ENCODE data around the gene SYCE3.

SYCE3 gene

DNA sequence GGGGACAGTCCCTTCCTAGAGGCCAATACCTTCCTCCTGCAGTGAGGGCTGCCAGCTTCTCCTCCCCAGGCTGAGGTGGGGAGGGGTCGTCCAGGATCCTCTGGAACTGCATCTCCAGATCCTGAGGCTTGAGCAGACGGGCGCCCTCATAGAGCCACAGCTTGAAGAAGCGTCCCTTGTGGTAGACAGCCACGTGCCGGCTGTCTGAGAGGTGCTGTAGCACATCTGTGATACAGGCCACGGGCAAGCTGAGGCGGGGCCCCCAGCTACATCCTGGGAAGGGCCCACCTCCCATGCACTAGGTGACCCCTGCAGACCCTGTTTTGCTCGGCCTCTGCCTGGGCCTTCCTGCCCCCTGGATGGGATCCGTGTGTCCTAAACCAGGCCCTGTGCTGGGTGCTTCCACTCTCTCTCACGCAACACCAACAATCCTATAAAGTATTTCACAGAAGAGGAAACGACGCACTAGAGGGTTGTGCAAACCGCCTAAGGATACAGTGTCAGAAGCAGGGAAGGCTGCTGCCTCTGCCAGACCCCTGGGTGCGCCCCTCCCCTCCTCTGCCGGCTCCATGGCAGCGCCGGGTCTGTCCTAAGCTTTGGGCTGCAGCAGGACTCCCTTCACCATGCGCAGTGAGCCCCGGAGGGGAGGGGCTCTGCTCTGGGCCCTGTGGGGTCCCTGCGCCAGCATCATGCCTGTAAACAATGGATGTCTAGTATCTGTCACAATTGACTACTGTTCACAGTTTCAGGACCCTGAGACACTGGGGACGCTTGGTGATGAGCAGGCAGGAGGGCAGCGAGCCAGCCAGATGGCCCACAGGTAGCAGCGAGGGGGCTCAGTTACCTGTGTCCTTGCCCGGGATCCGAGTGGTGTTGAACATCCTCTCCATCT lies 11.0 kb upstream of the SYCE3 start:
- H3K36me3 ChIP-seq (ENCODE audit: control insufficient read depth, insufficient read depth, low read length) = peaks cover 61% of the 10 kb centered on the region
- 94 to 98% methylated on average over 20 to 24 of the region's 26 CpGs for WGBS, 2 experiments (ENCODE audit: insufficient coverage in 2 of 2)

DNA sequence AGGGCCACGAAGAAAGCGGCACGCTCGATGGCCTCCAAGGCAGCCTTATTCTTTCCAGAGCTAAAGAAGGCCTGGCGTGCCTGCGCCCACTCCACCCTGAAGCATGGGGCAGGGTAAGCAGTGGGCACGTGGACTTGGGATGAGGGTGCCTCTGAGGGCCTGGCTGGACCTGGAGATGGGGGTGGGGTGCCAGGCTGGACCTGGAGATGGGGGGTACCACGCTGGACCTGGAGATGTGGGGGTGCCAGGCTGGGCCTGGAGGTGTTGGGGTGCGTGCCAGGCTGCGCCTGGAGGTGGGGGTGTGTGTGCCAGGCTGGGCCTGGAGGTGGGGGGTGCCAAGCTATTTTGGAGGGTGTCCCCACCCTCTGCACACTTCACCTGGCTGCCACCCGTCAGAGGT lies 10.2 kb upstream of the SYCE3 start:
- no peaks in the 10 kb centered on the region for H3K4me1 ChIP-seq (ENCODE audit: control insufficient read depth, insufficient read depth, low read length, poor library complexity, severe bottlenecking)
- H3K9me3 ChIP-seq (ENCODE audit: control insufficient read depth, low read length) = no peaks in the 10 kb centered on the region
- H3K36me3 ChIP-seq (ENCODE audit: control insufficient read depth, insufficient read depth, low read length) = peaks cover 58% of the 10 kb centered on the region
- H3K4me3 ChIP-seq (ENCODE audit: extremely low read depth, insufficient read depth, low read length, poor library complexity, severe bottlenecking) = no peak overlapping the region
- 99 to 100% methylated on average over 6 to 8 of the region's 11 CpGs for WGBS, 2 experiments (ENCODE audit: insufficient coverage in 2 of 2)
- H3K27ac ChIP-seq (ENCODE audit: low read depth, low read length, severe bottlenecking) = no peak overlapping the region

More for the DNA sequence above, 11.0 kb upstream of the SYCE3 start:
- no peaks in the 10 kb centered on the region for H3K9me3 ChIP-seq (ENCODE audit: control insufficient read depth, low read length)
- H3K4me3 ChIP-seq (ENCODE audit: extremely low read depth, insufficient read depth, low read length, poor library complexity, severe bottlenecking) = no peak overlapping the region
- no peak overlapping the region for H3K27ac ChIP-seq (ENCODE audit: low read depth, low read length, severe bottlenecking)
- H3K4me1 ChIP-seq (ENCODE audit: control insufficient read depth, insufficient read depth, low read length, poor library complexity, severe bottlenecking) = no peaks in the 10 kb centered on the region

- Histone ChIP-seq H3K36me3 (ENCODE audit: control insufficient read depth, insufficient read depth, low read length) (peaks cover 58% of the 10 kb centered on the region), H3K4me1 (ENCODE audit: control insufficient read depth, insufficient read depth, low read length, poor library complexity, severe bottlenecking) (no peaks in the 10 kb centered on the region), H3K4me3 (ENCODE audit: extremely low read depth, insufficient read depth, low read length, poor library complexity, severe bottlenecking) (no peak overlapping the region), H3K27ac (ENCODE audit: low read depth, low read length, severe bottlenecking) (no peak overlapping the region), H3K9me3 (ENCODE audit: control insufficient read depth, low read length) (no peaks in the 10 kb centered on the region)
- 92 to 94% methylated on average over 21 to 22 of the region's 26 CpGs for WGBS, 2 experiments (ENCODE audit: insufficient coverage in 2 of 2)
Measured at GRCh38 chr22:50571264-50572175, 8.8 kb upstream of the SYCE3 start.

DNA sequence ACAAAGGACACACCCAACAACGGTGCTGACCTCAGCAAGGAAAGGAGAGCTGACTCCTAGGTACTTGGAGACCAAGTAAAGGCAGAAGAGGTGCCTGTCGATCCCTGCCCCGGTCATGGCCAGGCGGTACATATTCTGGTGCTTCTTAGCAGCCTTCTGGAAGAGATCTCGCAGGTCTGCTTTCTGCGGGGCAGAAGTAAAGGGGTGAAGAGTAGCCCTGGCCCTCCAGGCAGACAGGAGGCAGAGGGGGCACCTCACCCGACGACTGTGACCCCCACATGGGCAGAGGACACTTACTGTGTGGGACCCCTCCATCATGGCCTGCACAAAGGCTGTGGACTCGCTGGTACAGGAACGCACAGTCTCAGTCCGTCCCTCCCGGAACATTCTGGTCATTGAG lies 8.1 kb upstream of the SYCE3 start:
- Histone ChIP-seq H3K9me3 (ENCODE audit: control insufficient read depth, low read length) (no peaks in the 10 kb centered on the region), H3K36me3 (ENCODE audit: control insufficient read depth, insufficient read depth, low read length) (peaks cover 53% of the 10 kb centered on the region), H3K4me3 (ENCODE audit: extremely low read depth, insufficient read depth, low read length, poor library complexity, severe bottlenecking) (no peak overlapping the region), H3K4me1 (ENCODE audit: control insufficient read depth, insufficient read depth, low read length, poor library complexity, severe bottlenecking) (no peaks in the 10 kb centered on the region), H3K27ac (ENCODE audit: low read depth, low read length, severe bottlenecking) (no peak overlapping the region)
- WGBS, 2 experiments (ENCODE audit: insufficient coverage in 2 of 2) = 92 to 94% methylated on average over 11 to 12 of the region's 12 CpGs

DNA sequence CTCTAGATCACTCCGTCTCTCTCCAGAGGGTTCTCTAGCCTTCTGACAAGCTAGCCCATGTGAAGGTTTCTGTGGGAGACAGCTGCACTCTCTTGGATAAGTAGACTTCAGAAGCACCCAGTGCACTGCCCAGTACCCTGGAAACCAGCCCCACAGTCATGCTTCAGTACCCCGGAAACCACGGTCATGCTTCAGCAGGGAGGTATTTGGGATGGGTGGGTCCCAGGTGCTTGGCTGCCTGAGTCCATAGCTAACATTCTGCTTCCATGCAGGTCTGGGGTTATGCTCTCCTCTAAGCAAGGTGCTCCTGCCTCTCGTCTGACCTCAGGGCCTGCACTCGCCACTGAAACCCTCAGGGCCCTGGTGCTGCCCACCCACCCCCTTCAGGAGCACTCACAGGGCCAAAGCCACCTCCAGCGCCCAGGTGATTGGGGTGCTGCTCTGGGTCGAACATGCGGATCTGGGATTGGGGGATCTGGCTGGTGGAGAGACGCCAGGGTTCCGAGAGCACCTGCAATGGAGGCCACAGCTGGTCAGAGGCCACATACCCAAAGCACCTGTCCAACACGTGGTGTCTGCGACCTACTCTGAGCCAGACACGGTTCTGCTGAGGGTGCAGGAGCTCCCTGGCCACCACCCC lies 7.3 kb upstream of the SYCE3 start:
- no peaks in the 10 kb centered on the region for H3K4me1 ChIP-seq (ENCODE audit: control insufficient read depth, insufficient read depth, low read length, poor library complexity, severe bottlenecking)
- H3K27ac ChIP-seq (ENCODE audit: low read depth, low read length, severe bottlenecking) = no peak overlapping the region
- peaks cover 49% of the 10 kb centered on the region for H3K36me3 ChIP-seq (ENCODE audit: control insufficient read depth, insufficient read depth, low read length)
- no peaks in the 10 kb centered on the region for H3K9me3 ChIP-seq (ENCODE audit: control insufficient read depth, low read length)
- H3K4me3 ChIP-seq (ENCODE audit: extremely low read depth, insufficient read depth, low read length, poor library complexity, severe bottlenecking) = no peak overlapping the region
- WGBS, 2 experiments (ENCODE audit: insufficient coverage in 2 of 2) = 96 to 97% methylated on average over 12 to 13 of the region's 13 CpGs

GRCh38 chr22:50569041-50569459 lies 6.3 kb upstream of the SYCE3 start:
- Histone ChIP-seq H3K36me3 (ENCODE audit: control insufficient read depth, insufficient read depth, low read length) (peaks cover 47% of the 10 kb centered on the region), H3K4me3 (ENCODE audit: extremely low read depth, insufficient read depth, low read length, poor library complexity, severe bottlenecking) (no peak overlapping the region), H3K4me1 (ENCODE audit: control insufficient read depth, insufficient read depth, low read length, poor library complexity, severe bottlenecking) (no peaks in the 10 kb centered on the region), H3K27ac (ENCODE audit: low read depth, low read length, severe bottlenecking) (no peak overlapping the region), H3K9me3 (ENCODE audit: control insufficient read depth, low read length) (no peaks in the 10 kb centered on the region)
- 96 to 99% methylated on average over 4 to 7 of the region's 8 CpGs for WGBS, 2 experiments (ENCODE audit: insufficient coverage in 2 of 2)

DNA sequence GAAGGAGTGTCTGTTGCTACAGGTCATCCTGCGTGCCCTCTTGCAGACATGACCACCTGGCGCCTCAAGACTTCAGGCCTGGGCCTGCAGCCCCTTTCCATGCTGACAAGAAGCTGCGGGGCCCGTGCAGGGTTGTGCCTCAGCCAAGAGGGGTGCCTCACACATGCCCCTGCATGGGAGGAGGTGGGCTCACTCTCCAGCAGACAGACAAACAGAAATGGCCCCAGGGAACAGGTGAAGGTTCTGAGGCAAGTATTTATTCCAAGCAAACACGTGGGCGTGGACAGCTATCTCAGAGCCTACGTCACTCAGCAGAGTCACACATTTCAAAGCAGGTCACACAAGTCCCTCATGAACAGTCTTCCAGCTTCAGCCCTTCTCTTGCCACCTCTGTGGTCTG lies 5.9 kb upstream of the SYCE3 start:
- Histone ChIP-seq H3K36me3 (ENCODE audit: control insufficient read depth, insufficient read depth, low read length) (peaks cover 44% of the 10 kb centered on the region), H3K27ac (ENCODE audit: low read depth, low read length, severe bottlenecking) (no peak overlapping the region), H3K9me3 (ENCODE audit: control insufficient read depth, low read length) (no peaks in the 10 kb centered on the region), H3K4me3 (ENCODE audit: extremely low read depth, insufficient read depth, low read length, poor library complexity, severe bottlenecking) (no peak overlapping the region), H3K4me1 (ENCODE audit: control insufficient read depth, insufficient read depth, low read length, poor library complexity, severe bottlenecking) (no peaks in the 10 kb centered on the region)
- WGBS, 2 experiments (ENCODE audit: insufficient coverage in 2 of 2) = 94 to 97% methylated on average over 7 of the region's 7 CpGs

- Histone ChIP-seq H3K4me1 (ENCODE audit: control insufficient read depth, insufficient read depth, low read length, poor library complexity, severe bottlenecking) (no peaks in the 10 kb centered on the region), H3K27ac (ENCODE audit: low read depth, low read length, severe bottlenecking) (no peak overlapping the region), H3K9me3 (ENCODE audit: control insufficient read depth, low read length) (no peaks in the 10 kb centered on the region), H3K36me3 (ENCODE audit: control insufficient read depth, insufficient read depth, low read length) (peaks cover 43% of the 10 kb centered on the region), H3K4me3 (ENCODE audit: extremely low read depth, insufficient read depth, low read length, poor library complexity, severe bottlenecking) (no peak overlapping the region)
- WGBS, 2 experiments (ENCODE audit: insufficient coverage in 2 of 2) = 94 to 95% methylated on average over 5 to 7 of the region's 7 CpGs
Measured at GRCh38 chr22:50567721-50568252, 5.1 kb upstream of the SYCE3 start.

- WGBS, 2 experiments (ENCODE audit: insufficient coverage in 2 of 2) = 91 to 92% methylated on average over 9 to 11 of the region's 11 CpGs
- Histone ChIP-seq H3K36me3 (ENCODE audit: control insufficient read depth, insufficient read depth, low read length) (peaks cover 10% of the 10 kb centered on the region), H3K4me1 (ENCODE audit: control insufficient read depth, insufficient read depth, low read length, poor library complexity, severe bottlenecking) (no peaks in the 10 kb centered on the region), H3K27ac (ENCODE audit: low read depth, low read length, severe bottlenecking) (no peak overlapping the region), H3K4me3 (ENCODE audit: extremely low read depth, insufficient read depth, low read length, poor library complexity, severe bottlenecking) (no peak overlapping the region), H3K9me3 (ENCODE audit: control insufficient read depth, low read length) (no peaks in the 10 kb centered on the region)
Measured at GRCh38 chr22:50564289-50564688, 1.6 kb upstream of the SYCE3 start.

GRCh38 chr22:50563413-50564160 lies 868 bp upstream of the SYCE3 start:
- peaks cover 6% of the 10 kb centered on the region for H3K36me3 ChIP-seq (ENCODE audit: control insufficient read depth, insufficient read depth, low read length)
- peak overlapping the region; percentile 43 for H3K4me3 ChIP-seq (ENCODE audit: extremely low read depth, insufficient read depth, low read length, poor library complexity, severe bottlenecking)
- no peaks in the 10 kb centered on the region for H3K4me1 ChIP-seq (ENCODE audit: control insufficient read depth, insufficient read depth, low read length, poor library complexity, severe bottlenecking)
- H3K9me3 ChIP-seq (ENCODE audit: control insufficient read depth, low read length) = no peaks in the 10 kb centered on the region
- no peak overlapping the region for H3K27ac ChIP-seq (ENCODE audit: low read depth, low read length, severe bottlenecking)
- WGBS, 2 experiments (ENCODE audit: insufficient coverage in 2 of 2) = 37 to 38% methylated on average over 12 to 14 of the region's 17 CpGs

Data from mesodermal cell (in vitro differentiated cells).